RWPE2 (cell line): Measurements from ENCODE around the gene FRRS1.

Experiments used
- ATAC-seq: fragments of 200-7000 bp; cut with Tn5 transposase; 3 replicates; pipeline ENCODE4 v1.9.1; 2021; ENCODE audit warnings: low read depth
- DNase-seq: peaks from one replicate; pipeline ENCODE4 v3.0.0-alpha.2; 2020; ENCODE audit warnings: low spot score
- H3K27ac ChIP-seq: fragments of 450-650 bp; 2 replicates; pipeline ENCODE4 v1.5.1; 2017; ENCODE audit warnings: mild to moderate bottlenecking; ENCODE audit not compliant: poor library complexity, severe bottlenecking
- H3K27me3 ChIP-seq: fragments of 250-450 bp; sonication (Bioruptor Pico); 2 replicates; pipeline ENCODE4 v1.5.1; 2021; ENCODE audit warnings: mild to moderate bottlenecking, moderate library complexity; ENCODE audit not compliant: insufficient read depth, poor library complexity, severe bottlenecking
- H3K36me3 ChIP-seq: fragments of 250-450 bp; sonication (Bioruptor Pico); 2 replicates; pipeline ENCODE4 v1.5.1; 2020; ENCODE audit warnings: low read depth, mild to moderate bottlenecking, moderate library complexity
- H3K4me1 ChIP-seq: fragments of 250-450 bp; sonication (Bioruptor Pico); 2 replicates; pipeline ENCODE4 v1.5.1; 2021; ENCODE audit warnings: mild to moderate bottlenecking, moderate library complexity; ENCODE audit not compliant: insufficient read depth, poor library complexity, severe bottlenecking
- H3K4me3 ChIP-seq: fragments of 250-450 bp; sonication (Bioruptor Pico); 2 replicates; pipeline ENCODE4 v1.5.1; 2021; ENCODE audit warnings: mild to moderate bottlenecking, moderate library complexity; ENCODE audit not compliant: severe bottlenecking
- H3K9me3 ChIP-seq: fragments of 250-450 bp; sonication (Bioruptor Pico); 2 replicates; pipeline ENCODE4 v1.5.1; 2021; ENCODE audit warnings: mild to moderate bottlenecking, moderate library complexity; ENCODE audit not compliant: severe bottlenecking
- CTCF ChIP-seq: fragments of 450-650 bp; IDR thresholded peaks from one replicate; pipeline ENCODE4 v1.5.1; 2017; ENCODE audit warnings: mild to moderate bottlenecking, moderate library complexity; ENCODE audit not compliant: poor library complexity, severe bottlenecking

Gene FRRS1, protein sequence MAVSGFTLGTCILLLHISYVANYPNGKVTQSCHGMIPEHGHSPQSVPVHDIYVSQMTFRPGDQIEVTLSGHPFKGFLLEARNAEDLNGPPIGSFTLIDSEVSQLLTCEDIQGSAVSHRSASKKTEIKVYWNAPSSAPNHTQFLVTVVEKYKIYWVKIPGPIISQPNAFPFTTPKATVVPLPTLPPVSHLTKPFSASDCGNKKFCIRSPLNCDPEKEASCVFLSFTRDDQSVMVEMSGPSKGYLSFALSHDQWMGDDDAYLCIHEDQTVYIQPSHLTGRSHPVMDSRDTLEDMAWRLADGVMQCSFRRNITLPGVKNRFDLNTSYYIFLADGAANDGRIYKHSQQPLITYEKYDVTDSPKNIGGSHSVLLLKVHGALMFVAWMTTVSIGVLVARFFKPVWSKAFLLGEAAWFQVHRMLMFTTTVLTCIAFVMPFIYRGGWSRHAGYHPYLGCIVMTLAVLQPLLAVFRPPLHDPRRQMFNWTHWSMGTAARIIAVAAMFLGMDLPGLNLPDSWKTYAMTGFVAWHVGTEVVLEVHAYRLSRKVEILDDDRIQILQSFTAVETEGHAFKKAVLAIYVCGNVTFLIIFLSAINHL

GRCh38 chr1:99766378-99766800 is at the start of gene FRRS1:
Gene FRRS1, minus strand, starts transcription at chr1:99766635. Its CDS starts 17,867 bp downstream, at chr1:99748768.
- Histone ChIP-seq H3K36me3 (no peaks in the 10 kb centered on the region), H3K4me3 (peak within 1 kb of the TSS; percentile 36), H3K27ac (peak within 1 kb of the TSS; percentile 55), H3K9me3 (no peaks in the 10 kb centered on the region), H3K4me1 (peaks cover 12% of the 10 kb centered on the region), H3K27me3 (no peaks in the 10 kb centered on the region)
- ATAC-seq, result peak; percentile 77
- no peak for TF ChIP-seq CTCF
- no peak for DNase-seq

- H3K36me3 ChIP-seq, result no peaks in the 10 kb centered on the region
- DNase-seq (no peak), ATAC-seq (peak; percentile 63; the same call in 2 of the 3 replicates)
- no peak for TF ChIP-seq CTCF
- no peak overlapping the region for H3K27ac ChIP-seq
- H3K4me1 ChIP-seq, result peaks cover 7% of the 10 kb centered on the region
- H3K9me3 ChIP-seq, result no peaks in the 10 kb centered on the region
- no peak overlapping the region for H3K4me3 ChIP-seq
- no peaks in the 10 kb centered on the region for H3K27me3 ChIP-seq
Measured at GRCh38 chr1:99814373-99814900, 48.0 kb upstream of the FRRS1 start.

GRCh38 chr1:99811747-99812146 is 45.3 kb upstream of the FRRS1 start:
- Histone ChIP-seq H3K27me3 (no peaks in the 10 kb centered on the region), H3K27ac (no peak overlapping the region), H3K9me3 (no peaks in the 10 kb centered on the region), H3K4me3 (no peak overlapping the region), H3K36me3 (no peaks in the 10 kb centered on the region), H3K4me1 (peaks cover 11% of the 10 kb centered on the region)
- TF ChIP-seq CTCF, result no peak
- no peak for DNase-seq
- ATAC-seq, result no peak

DNA sequence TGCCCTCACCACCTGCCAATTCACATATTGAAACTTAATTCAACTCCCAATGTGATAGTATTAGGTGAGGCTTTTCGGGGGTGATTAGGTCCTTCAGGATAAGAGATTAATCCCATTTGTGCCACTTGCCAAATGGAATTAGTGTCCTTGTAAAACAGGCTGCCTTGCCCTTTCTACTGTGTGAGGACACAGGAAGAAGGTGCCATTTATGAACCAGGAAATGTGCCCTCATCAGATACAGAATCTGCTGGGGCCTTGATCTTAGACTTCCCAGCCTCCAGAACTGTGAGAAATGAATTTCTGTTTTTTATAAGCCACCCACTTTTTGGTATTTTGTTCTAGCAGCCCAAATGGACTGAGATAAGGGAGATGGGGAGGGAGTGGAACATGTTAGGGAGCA is 44.6 kb upstream of the FRRS1 start:
- no peak overlapping the region for H3K27ac ChIP-seq
- H3K9me3 ChIP-seq, result no peaks in the 10 kb centered on the region
- peaks cover 11% of the 10 kb centered on the region for H3K4me1 ChIP-seq
- no peak for ATAC-seq
- DNase-seq, result no peak
- H3K27me3 ChIP-seq, result no peaks in the 10 kb centered on the region
- H3K36me3 ChIP-seq, result no peaks in the 10 kb centered on the region
- no peak for TF ChIP-seq CTCF
- H3K4me3 ChIP-seq, result no peak overlapping the region
